Stomach smooth muscle (tissue), 2 donors: ENCODE results near the gene MED16.
"Not testable (repeated sequence)": the region's sequence is repeated elsewhere in the genome, so short reads cannot be mapped to it uniquely, and the experiment has no call there.

Experiments used
- H3K27ac ChIP-seq: one replicate; pipeline ENCODE4 v1.7.0; 2013; ENCODE audit warnings: mild to moderate bottlenecking, low read length, inconsistent platforms
- H3K27me3 ChIP-seq, 2 donors: one replicate each; pipeline ENCODE4 v1.7.0; 2013; ENCODE audit warnings: low read length in 2 of 2; ENCODE audit not compliant: insufficient read depth in 2 of 2, control insufficient read depth in 1 of 2
- H3K36me3 ChIP-seq, 2 donors: one replicate each; pipeline ENCODE4 v1.7.0; 2013; ENCODE audit warnings: low read length in 2 of 2; ENCODE audit not compliant: control insufficient read depth in 2 of 2, insufficient read depth in 2 of 2
- H3K4me1 ChIP-seq: one replicate; pipeline ENCODE4 v1.7.0; 2013; ENCODE audit warnings: low read length; ENCODE audit not compliant: control insufficient read depth, insufficient read depth
- H3K4me3 ChIP-seq, 2 donors: one replicate each; pipeline ENCODE4 v1.7.0; 2013; ENCODE audit warnings: low read length in 2 of 2
- H3K9ac ChIP-seq, 2 donors: one replicate each; pipeline ENCODE4 v1.7.0; 2013; ENCODE audit warnings: low read length in 2 of 2, mild to moderate bottlenecking in 1 of 2
- H3K9me3 ChIP-seq, 2 donors: one replicate each; pipeline ENCODE4 v1.7.0; 2013; ENCODE audit warnings: low read length in 2 of 2; ENCODE audit not compliant: control insufficient read depth in 2 of 2
- donor health status: healthy.
- donor health status: Pancreatic carcinoma.

Gene MED16

DNA sequence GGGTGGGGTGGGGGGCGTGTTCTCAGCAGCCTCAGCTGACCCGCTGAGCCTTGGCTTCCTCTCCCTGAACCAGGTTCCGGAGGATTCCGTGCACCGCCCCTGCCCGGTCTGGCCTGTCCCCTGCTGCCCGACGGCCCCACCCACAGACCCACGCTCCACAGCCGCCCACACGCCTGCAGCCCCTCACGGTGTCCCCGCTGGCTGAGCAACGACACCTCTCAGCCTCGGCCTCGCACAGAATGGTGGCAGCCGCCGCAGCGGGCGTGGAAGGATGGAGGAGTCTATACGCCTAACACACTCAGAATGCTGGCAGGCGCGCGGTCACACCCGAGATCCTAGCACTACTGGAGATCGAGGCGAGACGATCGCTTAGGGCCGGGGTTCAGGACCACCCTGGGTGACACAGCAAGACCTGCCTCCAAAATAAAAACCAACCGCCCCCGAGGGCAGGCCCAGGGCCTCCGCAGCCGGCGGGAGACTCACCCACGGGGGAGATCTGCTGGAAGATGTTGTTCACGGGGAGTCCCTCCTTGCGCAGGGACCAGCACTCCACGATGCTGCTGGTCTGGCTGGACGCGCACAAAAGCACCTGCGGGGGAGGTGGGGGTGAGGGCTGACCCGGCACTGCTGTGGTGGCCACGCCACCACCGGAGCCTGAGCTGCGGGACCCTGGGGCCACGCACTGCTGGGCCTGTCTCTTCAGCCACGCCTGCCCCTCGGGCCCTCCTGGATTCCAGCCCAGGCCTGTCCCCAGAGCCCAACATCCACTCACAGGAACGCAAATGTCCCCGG is 8.4 kb downstream of the MED16 start:
- Histone ChIP-seq H3K36me3 (peaks cover 34 to 44% of the 10 kb centered on the region in 2 donors), H3K27ac (no peak overlapping the region), H3K9ac (no peak overlapping the region), H3K9me3 (no peaks in the 10 kb centered on the region), H3K4me3 (no peak overlapping the region), H3K27me3 (no peaks in the 10 kb centered on the region), H3K4me1 (no peaks in the 10 kb centered on the region)

DNA sequence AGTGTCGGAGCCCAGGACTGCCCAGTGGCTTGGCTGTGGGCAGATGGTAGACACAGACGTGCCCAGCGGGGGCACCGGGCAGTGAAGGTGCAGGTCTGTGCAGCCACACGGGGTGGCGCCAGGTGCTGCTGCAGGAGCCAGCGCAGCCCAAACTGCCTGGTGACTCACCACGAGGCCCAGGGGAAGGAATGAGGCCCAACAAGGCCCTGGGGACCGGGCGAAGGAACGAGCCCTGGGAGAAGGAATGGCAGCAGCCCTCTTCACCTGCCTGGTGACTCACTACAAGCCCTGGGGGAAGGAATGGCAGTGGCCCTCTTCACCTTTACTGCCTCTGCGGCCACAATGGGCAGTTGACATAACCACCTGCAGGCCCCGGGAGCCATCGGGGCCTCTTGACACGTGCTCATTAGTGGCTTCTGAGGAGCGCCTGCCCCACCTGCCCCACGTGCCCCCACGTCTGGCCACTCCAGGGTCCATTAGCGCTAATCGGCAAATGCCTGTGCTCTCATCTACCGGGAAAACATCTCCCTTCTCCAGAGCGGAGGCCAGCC is 9.3 kb downstream of the MED16 start:
- H3K9me3 ChIP-seq = no peaks in the 10 kb centered on the region
- H3K27me3 ChIP-seq = no peaks in the 10 kb centered on the region
- H3K9ac ChIP-seq = no peak overlapping the region
- no peaks in the 10 kb centered on the region for H3K4me1 ChIP-seq
- no peak overlapping the region for H3K4me3 ChIP-seq
- peaks cover 33 to 42% of the 10 kb centered on the region in 2 donors for H3K36me3 ChIP-seq
- H3K27ac ChIP-seq = no peak overlapping the region

DNA sequence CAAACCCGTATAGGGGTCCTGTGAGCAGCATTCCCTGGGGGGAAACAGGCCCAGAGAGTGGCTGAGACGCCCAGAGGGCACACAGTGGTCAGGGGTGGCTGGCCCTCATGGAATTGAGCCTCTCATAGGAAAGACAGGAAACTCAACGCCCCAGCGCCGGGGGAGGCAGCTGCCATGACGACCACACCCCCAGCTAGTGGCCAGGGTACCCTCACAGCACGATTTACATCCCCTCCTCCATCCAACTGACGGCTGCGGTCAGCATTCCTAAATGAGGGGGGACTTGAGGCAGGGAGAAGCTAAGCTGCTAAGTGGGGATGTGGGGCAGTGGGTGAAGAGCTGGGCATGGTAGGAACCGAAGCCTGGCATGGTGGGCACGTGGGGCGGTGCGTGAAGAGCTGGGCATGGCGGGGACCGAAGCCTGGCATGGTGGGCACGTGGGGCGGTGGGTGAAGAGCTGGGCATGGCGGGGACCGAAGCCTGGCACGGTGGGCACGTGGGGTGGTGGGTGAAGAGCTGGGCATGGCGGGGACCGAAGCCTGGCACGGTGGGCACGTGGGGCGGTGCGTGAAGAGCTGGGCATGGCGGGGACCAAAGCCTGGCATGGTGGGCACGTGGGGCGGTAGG is 10.0 kb downstream of the MED16 start:
- H3K27ac ChIP-seq = no peak overlapping the region

DNA sequence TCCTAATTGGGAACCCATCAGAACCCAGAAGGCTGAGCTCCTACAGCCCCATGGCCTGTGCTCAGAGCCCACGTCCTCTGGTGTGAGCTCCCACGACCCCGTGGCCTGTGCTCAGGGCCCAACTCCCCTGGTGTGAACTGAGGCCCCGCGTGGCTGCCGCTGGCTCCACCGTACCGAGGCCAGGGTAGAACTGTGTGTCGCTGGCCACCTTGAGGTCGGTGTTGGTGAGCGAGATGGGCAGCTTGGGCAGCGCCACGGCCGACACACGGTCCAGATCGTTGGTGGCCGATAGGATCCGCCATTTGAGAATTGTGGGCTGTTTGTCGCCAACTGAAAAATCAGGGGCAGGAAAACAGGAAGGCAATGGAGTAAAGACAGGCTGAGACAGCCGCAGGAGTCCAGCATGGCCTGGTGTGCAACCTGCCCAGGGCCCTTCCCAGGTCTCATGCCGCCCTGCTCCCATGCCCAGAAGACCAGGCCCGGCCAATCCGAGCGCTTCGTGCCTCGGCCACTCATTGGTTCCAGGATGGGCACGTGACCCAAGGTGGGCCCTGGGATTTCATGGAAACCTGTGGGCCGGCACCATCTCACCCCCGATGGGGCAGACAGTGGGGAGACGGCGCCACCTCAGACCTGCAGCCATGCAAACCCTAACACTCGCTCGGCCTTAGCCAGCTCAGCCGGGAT is 11.5 kb downstream of the MED16 start:
- H3K9me3 ChIP-seq = no peaks in the 10 kb centered on the region
- H3K4me3 ChIP-seq = no peak overlapping the region
- no peaks in the 10 kb centered on the region for H3K27me3 ChIP-seq
- no peaks in the 10 kb centered on the region for H3K4me1 ChIP-seq
- peaks cover 32 to 38% of the 10 kb centered on the region in 2 donors for H3K36me3 ChIP-seq
- H3K27ac ChIP-seq = no peak overlapping the region
- no peak overlapping the region for H3K9ac ChIP-seq

More for the DNA sequence above, 10.0 kb downstream of the MED16 start:
- Histone ChIP-seq H3K4me1 (no peaks in the 10 kb centered on the region), H3K4me3 (no peak overlapping the region), H3K27me3 (no peaks in the 10 kb centered on the region), H3K9ac (no peak overlapping the region), H3K9me3 (no peaks in the 10 kb centered on the region), H3K36me3 (peaks cover 31 to 39% of the 10 kb centered on the region in 2 donors)

DNA sequence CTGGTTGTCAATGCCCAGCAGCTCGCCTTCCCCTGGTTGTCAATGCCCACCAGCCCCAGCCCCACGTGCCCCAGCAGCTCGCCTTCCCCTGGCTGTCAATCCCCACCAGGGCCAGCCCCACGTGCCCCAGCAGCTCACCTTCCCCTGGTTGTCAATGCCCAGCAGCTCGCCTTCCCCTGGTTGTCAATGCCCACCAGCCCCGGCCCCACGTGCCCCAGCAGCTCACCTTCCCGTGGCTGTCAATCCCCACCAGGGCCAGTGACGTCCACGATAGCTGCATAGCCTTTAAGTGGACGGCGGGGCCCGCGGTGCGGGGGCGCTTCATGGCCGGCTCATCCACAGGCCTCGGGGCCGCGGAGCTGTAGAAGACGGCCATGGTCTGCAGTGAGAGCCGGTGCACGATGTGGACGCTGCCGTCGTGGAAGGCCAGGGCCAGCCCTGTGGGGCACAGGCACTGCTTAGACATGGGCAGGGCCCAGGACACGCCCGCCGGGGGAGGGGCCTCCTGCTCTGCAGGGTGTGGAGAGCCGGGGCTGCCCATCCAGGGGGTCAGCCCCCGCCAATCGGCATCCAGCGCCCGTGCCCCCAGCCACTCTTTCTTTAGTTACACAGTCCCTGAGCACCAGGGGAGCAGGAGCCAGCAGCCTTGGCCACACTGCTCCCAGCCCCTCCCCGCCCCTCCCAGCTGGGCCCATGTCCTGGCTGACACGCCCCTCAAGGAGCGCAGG is 13.1 kb downstream of the MED16 start:
- Histone ChIP-seq H3K27me3 (no peaks in the 10 kb centered on the region), H3K27ac (no peak overlapping the region), H3K9me3 (no peaks in the 10 kb centered on the region), H3K4me3 (no peak overlapping the region), H3K9ac (no peak overlapping the region), H3K4me1 (no peaks in the 10 kb centered on the region), H3K36me3 (peaks cover 29 to 37% of the 10 kb centered on the region in 2 donors)

DNA sequence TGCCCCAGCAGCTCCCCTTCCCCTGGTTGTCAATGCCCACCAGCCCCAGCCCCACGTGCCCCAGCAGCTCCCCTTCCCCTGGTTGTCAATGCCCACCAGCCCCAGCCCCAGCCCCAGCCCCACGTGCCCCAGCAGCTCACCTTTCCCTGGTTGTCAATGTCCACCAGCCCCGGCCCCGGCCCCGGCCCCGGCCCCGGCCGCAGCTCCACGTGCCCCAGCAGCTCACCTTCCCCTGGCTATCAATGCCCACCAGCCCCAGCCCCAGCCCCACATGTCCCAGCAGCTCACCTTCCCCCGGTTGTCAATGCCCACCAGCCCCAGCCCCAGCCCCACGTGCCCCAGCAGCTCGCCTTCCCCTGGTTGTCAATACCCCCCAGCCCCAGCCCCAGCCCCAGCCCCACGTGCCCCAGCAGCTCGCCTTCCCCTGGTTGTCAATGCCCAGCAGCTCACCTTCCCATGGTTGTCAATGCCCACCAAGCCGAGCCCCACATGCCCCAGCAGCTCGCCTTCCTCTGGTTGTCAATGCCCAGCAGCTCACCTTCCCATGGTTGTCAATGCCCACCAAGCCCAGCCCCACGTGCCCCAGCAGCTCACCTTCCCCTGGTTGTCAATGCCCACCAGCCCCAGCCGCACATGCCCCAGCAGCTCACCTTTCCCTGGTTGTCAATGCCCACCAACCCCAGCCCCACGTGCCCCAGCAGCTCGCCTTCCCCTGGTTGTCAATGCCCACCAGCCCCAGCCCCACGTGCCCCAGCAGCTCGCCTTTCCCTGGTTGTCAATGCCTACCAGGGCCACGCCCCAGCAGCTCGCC is 14.0 kb downstream of the MED16 start:
- H3K4me3 ChIP-seq, H3K9me3 ChIP-seq, H3K27me3 ChIP-seq, H3K27ac ChIP-seq, H3K9ac ChIP-seq, H3K4me1 ChIP-seq: not testable (repeated sequence)
- H3K36me3 ChIP-seq = peaks cover 29 to 39% of the 10 kb centered on the region in 2 donors

DNA sequence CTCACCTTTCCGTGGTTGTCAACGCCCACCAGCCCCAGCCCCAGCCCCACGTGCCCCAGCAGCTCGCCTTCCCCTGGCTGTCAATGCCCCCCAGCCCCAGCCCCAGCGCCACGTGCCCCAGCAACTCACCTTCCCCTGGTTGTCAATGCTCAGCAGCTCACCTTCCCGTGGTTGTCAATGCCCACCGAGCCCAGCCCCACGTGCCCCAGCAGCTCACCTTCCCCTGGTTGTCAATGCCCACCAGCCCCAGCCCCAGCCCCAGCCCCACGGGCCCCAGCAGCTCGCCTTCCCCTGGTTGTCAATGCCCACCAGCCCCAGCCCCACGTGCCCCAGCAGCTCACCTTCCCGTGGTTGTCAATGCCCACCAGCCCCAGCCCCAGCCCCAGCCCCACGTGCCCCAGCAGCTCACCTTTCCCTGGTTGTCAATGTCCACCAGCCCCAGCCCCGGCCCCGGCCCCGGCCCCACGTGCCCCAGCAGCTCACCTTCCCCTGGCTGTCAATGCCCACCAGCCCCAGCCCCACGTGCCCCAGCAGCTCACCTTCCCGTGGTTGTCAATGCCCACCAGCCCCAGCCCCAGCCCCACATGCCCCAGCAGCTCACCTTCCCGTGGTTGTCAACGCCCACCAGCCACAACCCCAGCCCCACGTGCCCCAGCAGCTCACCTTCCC is 14.9 kb downstream of the MED16 start:
- not testable (repeated sequence) for H3K27ac ChIP-seq, H3K4me1 ChIP-seq, H3K9me3 ChIP-seq, H3K9ac ChIP-seq, H3K27me3 ChIP-seq, H3K4me3 ChIP-seq
- H3K36me3 ChIP-seq = peaks cover 28 to 38% of the 10 kb centered on the region in 2 donors

DNA sequence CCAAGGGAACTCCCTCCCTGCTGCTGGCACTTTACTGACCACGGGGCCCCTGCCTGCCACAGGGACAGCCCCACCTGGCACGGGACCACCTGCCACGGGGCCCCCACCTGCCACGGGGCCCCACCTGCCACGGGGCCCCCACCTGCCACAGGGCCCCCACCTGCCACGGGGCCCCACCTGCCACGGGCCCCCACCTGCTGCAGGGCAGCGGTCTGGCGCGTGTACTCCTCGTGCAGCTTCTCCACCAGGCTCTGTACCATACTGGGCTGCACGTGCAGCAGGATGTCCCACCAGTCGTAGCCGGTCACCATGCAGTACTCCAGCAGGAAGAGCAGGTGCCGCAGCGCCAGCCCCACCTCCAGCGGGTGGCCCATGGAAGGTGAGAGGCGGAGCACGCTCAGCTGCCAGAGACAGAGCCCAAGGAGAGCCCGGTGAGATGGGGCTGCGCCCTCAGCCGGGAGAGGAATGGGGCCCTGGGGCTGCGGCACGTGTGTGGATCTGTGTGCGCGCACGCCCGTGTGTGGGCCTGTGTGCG is 16.1 kb downstream of the MED16 start:
- H3K27me3 ChIP-seq = no peaks in the 10 kb centered on the region
- H3K4me3 ChIP-seq = no peak overlapping the region
- H3K4me1 ChIP-seq = peaks cover 6% of the 10 kb centered on the region
- H3K9ac ChIP-seq = no peak overlapping the region
- no peaks in the 10 kb centered on the region for H3K9me3 ChIP-seq
- H3K36me3 ChIP-seq = peaks cover 18 to 28% of the 10 kb centered on the region in 2 donors
- H3K27ac ChIP-seq = no peak overlapping the region

DNA sequence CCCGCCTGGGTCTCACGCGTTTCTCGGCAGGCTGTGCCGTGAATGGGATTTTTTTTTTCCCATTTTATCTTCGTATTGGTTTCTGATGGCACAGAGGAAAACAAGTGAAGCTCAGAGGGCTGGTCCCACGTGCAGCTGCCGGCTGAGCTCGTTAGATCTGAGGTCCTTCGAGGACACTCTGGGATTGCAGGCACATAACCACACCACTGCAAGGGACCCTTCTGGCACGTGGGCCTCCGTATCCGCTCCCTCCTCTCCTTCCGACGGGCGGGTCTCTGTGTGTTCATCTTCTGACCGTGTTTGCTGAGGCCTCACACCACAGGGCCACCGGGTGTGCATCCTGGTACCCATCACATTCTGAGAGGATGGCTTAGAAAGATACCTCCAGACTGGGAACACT is 16.9 kb downstream of the MED16 start:
- H3K9me3 ChIP-seq = no peaks in the 10 kb centered on the region
- no peak overlapping the region for H3K4me3 ChIP-seq
- no peaks in the 10 kb centered on the region for H3K27me3 ChIP-seq
- H3K27ac ChIP-seq = no peak overlapping the region
- no peak overlapping the region for H3K9ac ChIP-seq
- peaks cover 10% of the 10 kb centered on the region for H3K4me1 ChIP-seq
- peaks cover 14 to 21% of the 10 kb centered on the region in 2 donors for H3K36me3 ChIP-seq
